Dermis blood vessel endothelial cell (primary cell): ENCODE results near the gene DIP2B. TPM values are rescaled to one million over a fixed set of nuclear protein-coding genes. Genes with fewer than 3 reads are reported as not detected.

Experiments
- DNase-seq: peaks from one replicate; pipeline ENCODE4 v3.0.0; 2010
- total RNA-seq: library from RNA; depleted of rRNA; stranded (reverse); fragments of >200 nt; gene quantifications from 2 replicates; pipeline ENCODE4 v1.2.3, GENCODE V29; 2014

The DIP2B gene
- total RNA-seq, 1 donor from 2014 or later = 44.1 TPM

DNA sequence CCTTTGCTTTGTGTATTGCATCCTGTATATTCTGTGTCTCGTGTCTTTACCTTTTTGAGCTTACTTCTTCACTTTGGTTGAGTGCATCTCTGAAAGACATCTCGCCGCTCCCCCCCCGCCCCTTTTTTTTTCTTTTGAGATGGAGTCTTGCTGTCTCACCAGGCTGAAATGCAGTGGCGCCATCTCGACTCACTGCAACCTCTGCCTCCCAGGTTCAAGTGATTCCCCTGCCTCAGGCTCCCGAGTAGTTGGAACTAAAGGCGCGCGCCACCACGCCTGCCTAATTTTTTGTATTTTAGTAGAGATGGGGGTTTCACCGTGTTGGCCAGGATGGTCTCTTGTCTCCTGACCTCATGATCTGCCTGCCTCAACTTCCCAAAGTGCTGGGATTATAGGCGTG lies 49.9 kb downstream of the DIP2B start:
- DNase-seq = no peak

DNA sequence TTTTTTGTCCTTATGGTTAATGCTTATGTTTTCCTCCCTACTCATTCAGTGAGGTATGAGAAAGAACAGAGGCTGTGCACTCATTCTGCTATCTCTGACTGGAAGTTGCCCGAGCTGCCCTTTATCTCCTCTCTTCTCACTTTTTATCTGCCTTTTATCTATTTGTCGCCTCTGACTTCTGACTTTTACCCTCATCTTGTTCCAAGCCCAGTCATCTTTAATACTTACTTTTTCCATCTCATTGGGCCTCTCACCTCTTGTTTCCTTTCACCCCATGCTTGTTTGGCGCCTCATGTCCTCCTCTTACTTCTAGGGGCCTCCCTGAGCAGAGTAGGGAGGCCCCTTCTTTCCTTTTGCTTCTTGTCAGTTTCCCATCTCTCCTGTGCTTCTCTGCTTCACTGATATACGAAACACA lies 50.7 kb downstream of the DIP2B start:
- DNase-seq = no peak

DNA sequence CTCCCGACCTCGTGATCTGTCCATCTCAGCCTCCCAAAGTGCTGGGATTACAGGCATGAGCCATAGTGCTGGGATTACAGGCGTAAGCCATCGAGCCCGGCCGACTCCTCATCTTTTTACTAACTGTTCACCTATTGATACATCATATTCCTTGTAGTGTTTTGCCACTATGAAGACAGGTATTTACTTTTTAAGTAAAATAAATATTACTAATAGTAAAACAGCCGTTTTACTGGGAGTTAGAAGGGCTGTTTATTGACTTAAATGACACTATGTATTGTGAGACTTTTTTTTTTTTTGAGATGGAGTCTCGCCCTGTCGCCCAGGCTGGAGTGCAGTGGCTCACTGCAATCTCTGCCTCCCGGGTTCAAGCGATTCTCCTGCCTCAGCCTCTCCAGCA lies 51.5 kb downstream of the DIP2B start:
- DNase-seq = no peak

DNA sequence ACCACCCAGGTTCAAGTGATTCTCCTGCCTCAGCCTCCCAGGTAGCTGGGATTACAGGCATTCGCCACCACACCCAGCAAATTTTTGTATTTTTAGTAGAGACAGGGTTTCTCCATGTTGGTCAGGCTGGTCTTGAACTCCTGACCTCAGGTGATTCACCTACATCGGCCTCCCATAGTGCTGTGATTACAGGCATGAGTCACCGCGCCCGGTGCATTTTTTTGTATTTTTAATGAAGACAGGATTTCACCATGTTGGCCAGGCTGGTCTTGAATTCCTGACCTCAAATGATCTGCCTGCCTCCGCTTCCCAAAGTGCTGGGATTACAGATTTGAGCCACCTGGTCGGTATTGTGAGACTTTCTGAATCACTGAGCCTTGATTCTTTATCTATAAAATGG lies 52.0 kb downstream of the DIP2B start:
- DNase-seq = peak; percentile 38

DNA sequence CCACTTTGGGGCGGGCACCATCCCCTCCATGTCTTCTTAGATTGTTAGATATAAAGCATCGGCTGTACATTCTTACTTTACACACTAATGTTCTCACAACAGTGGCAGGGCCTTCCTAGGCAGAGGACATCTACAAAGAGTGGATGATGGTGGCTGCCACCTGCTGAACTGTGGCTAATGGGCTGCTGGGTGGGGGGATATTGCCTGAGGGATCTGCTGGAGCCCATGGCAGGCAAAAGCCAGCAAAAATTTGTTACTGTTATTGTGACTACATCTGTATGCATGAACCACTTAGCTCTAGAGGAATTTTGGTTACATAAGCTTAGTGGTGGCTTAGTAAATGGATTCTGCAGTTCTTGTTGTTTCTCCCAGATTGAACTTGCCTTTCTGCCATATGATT lies 52.6 kb downstream of the DIP2B start:
- DNase-seq = no peak

DNA sequence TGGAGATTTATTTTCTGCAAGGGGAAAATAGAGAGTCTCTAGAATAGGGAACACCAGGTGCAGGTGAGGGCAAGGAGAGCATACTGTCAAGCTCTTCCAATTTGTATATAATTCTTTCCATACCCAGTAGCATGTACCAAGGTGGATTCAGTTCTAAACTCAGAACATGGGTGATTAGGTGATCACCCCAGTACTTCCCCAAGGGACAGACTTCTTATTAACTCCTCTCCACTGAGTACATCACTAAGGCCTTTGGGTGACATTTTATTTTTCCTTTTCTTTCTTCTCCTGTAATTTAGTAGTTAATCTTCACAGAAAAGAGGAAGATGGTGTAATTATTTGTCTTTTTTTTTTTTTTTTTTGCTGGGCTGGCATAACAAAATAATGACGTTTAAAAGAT lies 54.2 kb downstream of the DIP2B start:
- DNase-seq = no peak

DNA sequence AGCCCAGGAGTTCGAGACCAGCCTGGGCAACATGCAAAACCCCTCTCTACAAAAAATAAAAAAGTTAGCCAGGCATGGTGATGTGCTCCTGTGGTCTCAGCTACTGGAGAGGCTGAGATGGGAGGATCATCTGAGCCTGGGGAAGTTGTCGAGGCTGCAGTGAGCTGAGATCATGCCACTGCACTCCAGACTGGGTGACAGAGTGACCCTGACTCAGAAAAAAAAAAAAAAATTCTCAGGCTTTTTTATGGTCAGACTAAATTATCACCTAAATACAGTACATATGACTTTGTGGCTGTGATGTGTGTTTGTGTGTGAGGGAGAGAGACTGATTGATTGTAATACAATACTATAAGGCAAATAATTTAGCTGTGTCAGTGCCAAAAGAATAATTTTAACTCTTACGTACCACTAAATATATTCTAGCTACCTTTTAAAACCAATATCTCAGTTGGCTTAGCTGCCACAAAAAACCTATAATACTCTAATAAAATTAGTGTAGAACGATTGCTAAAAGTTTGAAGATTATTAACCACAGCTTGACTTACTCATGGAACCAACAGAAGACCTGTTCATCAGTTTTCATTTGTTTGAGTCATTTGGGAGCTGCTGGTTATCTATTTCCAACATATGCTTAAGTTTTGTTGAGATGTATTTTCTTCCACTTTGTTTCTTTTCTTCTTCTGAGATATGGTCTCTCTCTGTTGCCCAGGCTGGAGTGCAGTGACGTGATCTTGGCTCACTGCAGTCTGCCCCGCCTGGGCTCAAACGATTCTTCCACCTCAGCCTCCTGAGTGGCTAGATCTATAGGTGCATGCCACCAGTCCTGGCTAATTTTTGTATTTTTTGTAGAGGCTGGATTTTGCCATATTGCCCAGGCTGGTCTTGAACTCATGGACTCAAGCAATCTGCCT lies 58.0 kb downstream of the DIP2B start:
- no peak for DNase-seq

DNA sequence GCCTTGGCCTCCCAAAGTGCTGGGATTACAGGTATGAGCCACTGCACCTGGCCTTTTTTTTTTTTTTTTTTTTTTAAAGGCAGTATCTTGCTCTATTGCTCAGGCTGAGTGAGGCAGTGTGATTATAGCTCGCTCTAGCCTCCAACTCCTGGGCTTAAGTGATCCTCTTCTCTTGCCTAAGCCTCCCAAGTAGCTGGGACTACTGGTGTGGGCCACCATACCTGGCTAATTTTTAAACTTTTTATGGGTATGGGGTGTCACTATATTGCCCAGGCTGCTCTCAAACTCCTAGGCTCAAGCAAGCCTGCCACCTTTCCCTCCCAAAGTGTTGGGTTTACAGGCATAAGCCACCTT lies 58.6 kb downstream of the DIP2B start:
- DNase-seq = no peak

DNA sequence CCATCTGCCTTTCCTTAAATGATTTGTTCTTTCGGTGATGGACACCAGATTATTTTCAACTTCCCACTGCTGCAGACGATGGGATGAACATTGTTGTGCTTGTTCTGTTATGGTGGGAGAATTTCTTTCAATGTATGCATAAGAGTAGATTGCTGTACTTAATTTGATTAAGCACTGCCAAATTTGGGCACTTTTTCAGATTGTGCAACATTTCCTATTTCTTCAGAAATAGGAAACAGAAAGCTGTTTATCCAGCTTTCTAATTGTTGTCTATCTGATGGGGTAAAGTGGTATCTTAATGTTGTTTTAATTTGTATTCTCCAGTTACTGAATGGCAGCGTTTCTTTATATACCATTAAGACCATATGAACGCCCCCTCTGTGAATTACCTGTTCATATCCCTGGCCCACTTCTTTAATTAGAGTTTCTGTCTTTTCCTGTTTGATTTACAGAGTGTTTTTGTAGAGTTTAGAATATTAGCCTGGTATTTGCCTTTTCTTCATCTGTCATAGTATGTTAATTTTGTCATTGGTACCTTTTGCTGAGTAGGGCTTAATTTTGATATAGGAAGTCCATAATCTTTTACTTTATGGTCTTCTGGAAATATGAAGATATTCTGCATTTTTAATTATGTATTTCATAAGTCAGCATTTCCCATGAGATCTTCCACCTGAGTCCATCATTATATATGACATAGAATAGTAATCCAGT lies 59.6 kb downstream of the DIP2B start:
- no peak for DNase-seq

DNA sequence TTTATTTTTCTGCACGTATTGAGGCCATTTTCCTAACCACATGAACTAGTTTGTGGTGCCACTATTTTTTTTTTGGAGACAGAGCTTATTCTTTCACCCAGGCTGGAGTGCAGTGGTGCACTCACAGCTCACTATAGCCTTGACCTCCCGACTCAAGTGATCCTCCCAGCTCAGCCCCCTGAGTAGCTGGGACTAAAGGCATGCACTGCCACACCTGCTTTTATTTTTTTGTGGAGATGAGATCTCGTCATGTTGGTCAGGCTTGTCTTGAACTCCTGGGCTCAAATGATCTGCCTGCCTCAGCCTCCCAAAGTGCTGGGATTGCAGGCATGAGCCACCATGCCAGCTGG lies 60.1 kb downstream of the DIP2B start:
- DNase-seq = no peak

DNA sequence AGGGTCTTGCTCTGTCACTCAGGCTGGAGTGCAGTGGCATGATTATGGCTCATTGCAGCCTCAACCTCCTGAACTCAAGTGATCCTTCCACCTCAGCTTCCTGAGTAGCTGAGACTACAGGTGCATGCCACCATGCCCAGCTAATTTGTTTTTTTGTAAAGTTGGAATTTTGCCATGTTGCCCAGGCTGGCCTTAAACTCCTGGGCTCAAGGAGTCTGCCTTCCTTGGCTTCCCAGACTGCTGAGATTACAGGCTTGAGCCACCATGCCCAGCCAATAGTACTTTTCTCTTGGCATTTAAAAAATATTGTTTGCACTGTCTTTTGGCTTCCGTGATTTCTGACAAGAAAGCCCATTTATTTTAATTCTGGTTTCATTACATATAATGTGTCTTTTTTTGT lies 61.3 kb downstream of the DIP2B start:
- no peak for DNase-seq

DNA sequence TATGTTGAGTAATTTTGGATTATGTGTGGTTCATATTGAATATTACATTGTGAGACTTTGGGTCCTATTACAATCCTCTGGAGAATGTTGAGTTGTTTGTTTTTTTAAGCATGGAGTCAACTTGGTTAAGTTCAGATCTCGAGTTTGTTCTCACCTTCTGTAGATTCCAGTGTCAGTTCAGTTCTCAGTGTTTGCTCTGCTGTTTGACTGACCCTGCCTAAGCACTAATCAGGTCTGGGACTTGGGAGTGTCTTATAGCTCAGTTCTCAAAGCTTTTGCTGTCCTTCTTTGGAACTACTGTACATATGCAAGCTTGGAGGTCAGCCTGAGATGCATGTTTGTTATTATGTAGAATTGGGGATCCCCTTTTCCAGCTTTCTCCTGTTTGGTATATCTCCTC lies 63.1 kb downstream of the DIP2B start:
- DNase-seq = no peak

DNA sequence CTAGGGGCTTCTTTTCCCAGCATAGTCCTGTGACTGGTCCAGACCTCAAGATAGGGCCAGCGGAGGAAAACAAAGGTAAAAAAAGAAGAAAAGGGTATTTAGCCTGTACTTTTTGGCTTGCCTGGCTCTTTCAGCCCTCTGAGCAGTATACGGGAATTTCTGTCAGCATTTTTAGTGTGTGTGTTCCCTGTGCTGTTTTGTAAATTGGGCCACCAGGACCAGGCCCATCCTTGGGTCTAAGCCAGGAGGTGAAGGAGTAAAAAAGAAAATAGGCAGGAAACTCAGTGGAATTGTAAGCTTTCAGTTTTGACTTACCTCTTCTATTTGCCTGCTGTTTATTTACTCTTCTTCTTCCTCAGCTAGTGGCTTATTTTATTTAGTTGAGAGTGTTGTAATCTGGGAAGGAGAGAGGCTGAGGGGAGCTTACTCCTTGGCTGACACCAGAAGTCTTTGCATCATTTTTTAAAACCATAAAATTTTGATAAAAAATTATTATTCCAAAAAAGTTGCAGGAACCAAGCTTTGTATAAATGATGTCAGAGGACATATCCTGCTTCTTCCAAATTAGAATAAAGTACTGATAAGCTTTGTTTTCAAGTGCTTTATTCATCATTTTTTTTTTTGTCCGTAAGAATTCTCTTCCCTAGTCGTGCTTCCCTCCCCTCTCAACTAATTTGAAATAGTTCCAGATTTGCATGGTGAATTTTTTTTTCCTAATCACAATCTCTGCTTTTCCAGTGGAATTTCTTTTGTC lies 63.7 kb downstream of the DIP2B start:
- no peak for DNase-seq

DNA sequence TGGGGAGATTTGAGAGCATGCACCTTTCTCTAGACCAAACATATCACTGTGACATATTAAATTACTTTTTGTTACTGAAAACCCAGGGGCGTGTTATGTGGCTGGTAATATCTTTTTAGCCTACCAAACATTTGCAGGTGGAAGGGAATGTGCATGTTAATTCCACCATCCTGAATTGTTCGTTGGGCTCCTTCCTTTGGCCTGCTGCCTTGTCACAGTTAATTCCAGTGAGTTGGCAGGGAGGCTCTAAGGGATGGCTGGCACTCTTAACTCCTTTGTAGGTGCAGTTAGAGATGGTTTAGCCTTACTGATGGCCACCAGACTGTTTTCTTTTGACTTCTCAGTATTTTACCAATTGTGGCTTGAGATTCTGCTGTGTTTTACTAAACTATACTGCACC lies 64.5 kb downstream of the DIP2B start:
- peak; percentile 29 for DNase-seq

DNA sequence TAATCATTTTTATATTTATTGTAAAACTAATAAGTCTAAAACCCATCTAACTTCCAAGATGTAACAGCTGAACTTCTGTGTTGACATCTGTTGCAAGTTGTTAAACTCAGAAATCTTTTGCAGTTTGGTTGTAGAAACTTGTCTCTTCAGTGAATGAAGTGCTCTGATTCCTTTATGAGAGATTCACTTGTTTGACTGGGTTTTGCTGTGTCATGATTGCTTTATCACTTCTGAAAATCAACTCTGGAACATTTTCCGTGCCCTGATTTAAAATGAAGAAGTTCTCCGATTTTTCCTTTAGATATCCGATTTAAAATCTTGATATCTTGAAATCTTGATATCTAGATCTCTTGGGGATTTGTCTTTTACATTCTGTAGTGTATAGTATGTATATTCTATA lies 65.1 kb downstream of the DIP2B start:
- no peak for DNase-seq

DNA sequence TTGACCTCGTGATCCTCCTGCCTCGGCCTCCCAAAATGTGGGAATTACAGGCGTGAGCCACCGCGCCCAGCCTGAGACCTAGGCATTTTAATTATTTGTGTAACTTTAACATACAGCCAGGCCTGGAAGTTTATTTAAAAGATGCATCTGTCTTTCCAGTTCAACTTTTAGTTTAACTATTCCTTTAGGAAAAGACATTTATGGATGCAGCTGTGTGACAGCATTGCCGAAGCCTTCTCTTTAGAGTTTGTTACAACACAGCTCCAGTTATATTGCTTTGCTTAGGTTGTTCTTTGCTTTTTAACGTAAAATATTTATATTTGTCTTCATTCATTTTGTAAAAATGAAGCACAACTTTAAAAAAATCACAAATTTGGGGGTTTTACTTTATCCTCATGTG lies 67.0 kb downstream of the DIP2B start:
- DNase-seq = no peak

DNA sequence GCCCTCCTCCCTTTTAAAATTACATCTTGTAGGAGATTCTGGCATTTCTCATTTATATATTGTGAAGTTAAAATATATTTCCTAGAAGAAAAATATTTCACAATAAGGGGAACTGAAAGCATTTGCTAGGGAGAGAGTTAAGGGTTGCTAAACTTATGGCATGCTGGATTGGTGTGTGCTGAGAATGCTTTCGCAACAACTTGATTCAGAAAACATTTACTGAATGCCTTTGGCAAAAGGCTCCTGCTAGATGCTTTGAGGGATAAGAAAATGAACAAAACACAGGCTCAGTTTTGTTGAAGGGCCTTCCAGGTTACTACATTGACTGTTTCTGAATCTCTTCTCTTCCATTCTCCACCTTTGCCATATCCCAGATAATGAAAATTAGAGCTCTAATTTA lies 67.5 kb downstream of the DIP2B start:
- DNase-seq = no peak

DNA sequence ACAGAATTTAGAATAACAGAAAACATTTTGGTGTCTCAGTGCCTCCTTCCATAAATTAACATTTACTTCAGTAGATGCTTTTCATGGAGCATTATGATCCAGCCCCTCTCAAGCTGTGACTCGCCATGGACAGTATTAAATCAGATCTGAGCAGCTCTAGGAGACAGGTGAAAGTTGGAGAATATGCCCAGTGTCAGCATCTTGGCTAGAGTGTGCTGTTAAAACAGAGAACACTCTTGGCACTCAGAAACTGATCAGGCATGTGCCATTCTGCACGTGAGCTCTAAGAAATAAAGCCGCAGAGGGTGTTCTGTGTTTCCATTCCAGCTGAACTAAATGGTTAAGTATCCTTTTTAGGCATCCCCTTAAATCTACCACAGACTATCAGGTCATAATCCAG lies 68.0 kb downstream of the DIP2B start:
- DNase-seq = no peak

DNA sequence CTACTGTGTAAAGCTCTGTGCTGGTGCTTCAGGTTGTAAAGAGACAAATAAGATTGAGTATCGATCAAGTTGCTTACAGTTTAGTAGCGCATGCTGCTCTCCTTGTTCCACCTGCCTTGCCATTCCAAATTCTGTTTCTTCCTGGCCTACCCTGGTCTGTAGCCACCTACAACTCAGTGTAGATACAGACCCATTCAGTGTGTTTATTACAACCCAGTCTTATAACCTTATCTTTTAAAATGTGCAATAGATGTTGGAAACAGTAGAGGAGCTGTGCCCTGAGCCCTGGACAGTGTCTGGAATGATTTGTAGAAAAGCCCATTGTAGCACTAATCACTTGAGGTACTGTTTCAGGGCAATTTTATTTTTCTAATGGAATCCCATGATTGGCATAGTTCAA lies 68.5 kb downstream of the DIP2B start:
- DNase-seq = no peak

DNA sequence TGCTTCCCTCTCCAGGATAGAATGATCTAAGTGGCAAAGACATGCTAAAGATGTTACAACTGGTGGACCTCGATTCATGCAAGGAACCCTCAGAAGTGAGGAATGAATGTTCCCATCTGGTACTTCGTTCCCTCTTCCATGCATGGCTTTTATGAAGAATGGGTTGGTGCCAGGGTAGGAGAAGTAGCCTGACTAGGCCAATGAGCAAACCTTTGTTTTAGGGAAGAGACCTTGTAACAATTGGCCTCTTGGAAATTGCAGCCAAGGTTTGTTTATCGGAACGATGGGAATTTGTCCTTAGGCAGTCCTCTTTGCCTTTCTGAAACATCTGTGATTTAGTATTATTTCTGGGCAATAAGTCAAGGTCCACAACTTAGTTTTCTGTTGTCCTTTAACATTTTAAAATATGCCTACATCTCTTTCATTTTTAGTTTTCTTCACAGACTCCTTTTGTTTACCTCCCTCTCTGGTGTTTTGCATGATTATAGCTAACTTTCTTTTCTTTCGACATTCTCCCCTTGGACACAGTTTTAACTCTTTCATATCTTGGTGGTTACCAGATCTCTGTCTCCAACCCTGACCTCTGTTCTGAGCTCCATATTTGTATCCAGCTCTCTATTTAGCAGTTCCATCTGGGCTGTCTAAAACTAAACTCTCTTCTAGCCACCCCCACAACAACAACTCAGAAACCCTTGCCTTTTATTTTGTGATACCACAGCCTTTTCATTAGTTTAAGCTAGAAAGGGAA lies 70.0 kb downstream of the DIP2B start:
- no peak for DNase-seq

DNA sequence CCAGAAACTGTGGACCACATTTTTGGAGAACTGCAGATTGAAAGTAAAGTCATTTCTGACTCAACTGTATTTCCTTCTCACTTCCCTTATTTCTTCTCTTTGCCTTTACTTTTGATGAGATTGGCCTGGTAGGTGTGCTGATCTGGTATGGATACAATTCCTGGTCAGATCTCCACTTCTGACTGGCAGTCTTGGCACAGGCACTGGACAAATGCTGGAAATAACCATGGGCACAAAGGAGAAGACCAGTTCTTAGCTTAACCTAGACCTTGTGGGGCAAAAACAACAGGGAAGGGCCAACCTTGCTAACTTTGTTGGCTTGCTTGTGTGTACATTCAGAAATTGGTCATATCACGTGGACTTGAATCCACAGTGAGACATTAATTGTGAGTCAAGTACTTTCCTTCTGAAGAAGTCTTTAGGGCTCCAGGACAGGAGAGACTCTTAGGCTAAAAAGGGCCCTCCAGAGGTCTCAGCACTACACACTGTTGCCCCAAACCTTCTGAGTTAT lies 75.0 kb downstream of the DIP2B start:
- DNase-seq = no peak

DNA sequence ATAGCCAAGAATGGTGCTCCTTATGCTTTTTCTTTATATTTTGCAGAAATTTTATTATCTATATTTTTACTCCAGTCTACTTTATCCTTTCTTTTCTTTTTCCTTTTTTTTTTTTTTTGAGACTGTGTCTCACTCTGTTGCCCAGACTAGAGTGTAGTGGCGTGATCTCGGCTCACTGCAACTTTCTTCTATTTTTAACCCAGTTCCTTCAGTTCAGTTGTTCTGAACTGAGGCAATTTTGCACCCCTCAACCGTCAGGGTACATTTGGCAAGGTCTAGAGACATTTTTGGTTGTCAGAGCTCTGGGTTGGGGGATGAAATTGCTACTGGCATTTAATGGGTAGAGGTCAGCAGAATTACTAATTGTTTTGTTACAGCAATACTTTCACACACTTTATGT lies 75.7 kb downstream of the DIP2B start:
- no peak for DNase-seq
